Activated T-cell treated with anti-CD3 and anti-CD28 coated beads, Interleukin-2, amount 50 U/mL, for 72 hours (primary cell): ENCODE results near the gene SNX21. TPM values are rescaled to one million over a fixed set of nuclear protein-coding genes. Genes with fewer than 3 reads are reported as not detected.
"Not testable (repeated sequence)": the region's sequence is repeated elsewhere in the genome, so short reads cannot be mapped to it uniquely, and the experiment has no call there.

Experiments
- ATAC-seq, 2 donors: fragments of 150-1000 bp; cut with Tn5 transposase; replicated peaks in 1 of 2; 2 replicates each; pipeline ENCODE4 v1.10.0; 2021; ENCODE audit warnings: moderate library complexity in 2 of 2, mild to moderate bottlenecking in 1 of 2
- DNase-seq, 2 donors: peaks; one replicate each; pipeline ENCODE4 v3.0.0; 2021 to 2022; ENCODE audit warnings: mixed read lengths in 1 of 2
- H3K27ac Mint-ChIP-seq: one replicate; pipeline ENCODE4 v1.8.0; 2022; ENCODE audit warnings: mild to moderate bottlenecking, moderate library complexity, mixed read lengths
- H3K27me3 Mint-ChIP-seq: one replicate; pipeline ENCODE4 v1.8.0; 2022; ENCODE audit warnings: low read depth, mixed read lengths
- H3K36me3 Mint-ChIP-seq, 2 donors: one replicate each; pipeline ENCODE4 v1.8.0; 2022; ENCODE audit warnings: mixed read lengths in 2 of 2, mild to moderate bottlenecking in 1 of 2; ENCODE audit not compliant: insufficient read depth in 2 of 2
- H3K4me1 Mint-ChIP-seq: one replicate; pipeline ENCODE4 v1.8.0; 2022; ENCODE audit warnings: low read depth, mixed read lengths
- H3K4me3 Mint-ChIP-seq, 2 donors: one replicate each; pipeline ENCODE4 v1.8.0; 2022; ENCODE audit warnings: mild to moderate bottlenecking in 2 of 2, mixed read lengths in 2 of 2, moderate library complexity in 2 of 2
- H3K9me3 Mint-ChIP-seq, 2 donors: one replicate each; pipeline ENCODE4 v1.8.0; 2022; ENCODE audit warnings: mixed read lengths in 2 of 2
- total RNA-seq, 2 donors: library from RNA; stranded (reverse); gene quantifications; one replicate each; pipeline ENCODE4 v1.2.3, GENCODE V29; 2022

The SNX21 gene
- total RNA-seq, 2 donors from 2014 or later, result 1.8 to 2.4 TPM

DNA sequence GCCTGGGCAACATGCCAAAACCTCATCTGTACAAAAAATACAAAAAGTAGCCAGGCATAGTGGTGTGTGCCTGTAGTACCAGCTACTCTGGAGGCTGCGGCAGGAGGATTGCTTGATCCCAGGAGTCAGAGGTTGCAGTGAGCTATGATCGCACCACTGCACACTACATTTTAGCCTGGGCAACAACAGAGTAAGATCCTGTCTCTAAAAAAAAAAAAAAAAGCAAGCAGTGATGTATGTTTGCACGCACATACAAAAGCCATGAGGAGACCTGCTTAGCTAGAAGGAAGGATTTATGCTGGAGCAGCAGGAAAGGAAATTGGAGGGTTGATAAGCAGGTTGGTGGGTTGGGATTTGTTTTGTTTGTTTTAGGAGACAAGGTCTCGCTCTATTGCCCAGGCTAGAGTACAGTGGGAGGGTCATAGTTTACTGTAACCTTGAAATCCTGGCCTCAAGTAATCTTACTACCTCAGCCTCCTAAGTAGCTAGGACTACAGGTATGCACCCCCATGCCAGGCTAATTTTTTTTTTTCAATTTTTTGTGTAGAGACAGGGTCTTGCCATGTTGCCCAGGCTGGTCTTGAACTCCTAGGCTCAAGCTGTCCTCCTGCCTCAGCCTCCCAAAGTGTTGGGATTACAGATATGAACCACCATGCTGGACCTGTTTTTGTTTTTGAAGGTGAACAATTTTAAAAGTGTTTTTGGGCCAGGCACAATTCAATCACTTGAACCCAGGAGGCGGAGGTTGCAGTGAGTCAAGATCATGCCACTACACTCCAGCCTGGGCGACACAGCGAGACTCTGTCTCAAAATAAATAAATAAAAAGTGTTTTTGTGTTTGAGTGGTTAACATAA, 27.8 kb downstream of the SNX21 start:
- Mint-ChIP-seq H3K27me3 (no peaks in the 10 kb centered on the region), H3K9me3 (no peaks in the 10 kb centered on the region), H3K4me1 (peaks cover 41% of the 10 kb centered on the region), H3K27ac (no peak overlapping the region), H3K4me3 (no peak overlapping the region), H3K36me3 (peaks cover 0 to 2% of the 10 kb centered on the region in 2 donors)
- DNase-seq (no peak), ATAC-seq (no peak)

DNA sequence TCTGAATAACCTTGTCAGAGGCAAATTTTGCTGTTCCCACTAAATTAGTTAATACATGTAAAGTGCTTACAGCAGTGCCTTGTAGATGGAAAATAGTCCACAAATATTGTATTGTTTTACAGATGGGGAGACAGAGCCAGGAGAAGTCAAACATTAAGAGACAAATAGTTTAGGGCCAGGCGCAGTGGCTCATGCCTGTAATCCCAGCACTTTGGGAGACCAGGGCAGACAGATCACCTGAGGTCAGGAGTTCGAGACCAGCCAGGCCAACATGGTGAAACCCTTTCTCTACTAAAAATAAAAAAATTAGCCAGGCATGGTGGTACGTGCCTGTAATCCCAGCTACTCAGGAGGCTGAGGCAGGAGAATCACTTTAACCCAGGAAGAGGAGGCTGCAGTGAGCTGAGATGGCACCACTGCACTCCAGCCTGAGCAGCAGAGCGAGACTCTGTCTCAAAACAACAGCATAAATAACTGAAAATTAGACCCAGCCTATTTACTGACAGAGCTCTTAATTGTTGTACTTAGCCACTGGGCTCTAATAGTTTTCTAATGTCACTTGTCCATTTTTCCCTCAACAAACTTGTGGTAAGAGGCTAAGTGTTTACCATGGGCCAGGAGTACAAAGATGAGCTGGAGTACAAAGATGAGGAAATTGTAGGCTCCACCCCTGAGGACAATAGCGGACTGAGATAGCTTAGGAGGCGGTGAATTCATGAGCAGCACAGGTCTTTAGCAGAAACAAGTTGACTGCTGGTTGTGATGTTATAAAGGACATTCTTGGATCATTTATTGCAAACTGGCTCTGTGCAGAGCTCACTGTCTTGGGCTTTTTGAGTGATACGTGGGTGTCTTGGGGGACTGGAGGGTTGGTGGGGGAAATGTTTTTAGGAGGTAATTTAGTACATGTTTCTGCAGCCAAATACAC, 30.2 kb downstream of the SNX21 start:
- no peak for DNase-seq
- H3K27ac Mint-ChIP-seq, result no peak overlapping the region
- no peaks in the 10 kb centered on the region for H3K27me3 Mint-ChIP-seq

DNA sequence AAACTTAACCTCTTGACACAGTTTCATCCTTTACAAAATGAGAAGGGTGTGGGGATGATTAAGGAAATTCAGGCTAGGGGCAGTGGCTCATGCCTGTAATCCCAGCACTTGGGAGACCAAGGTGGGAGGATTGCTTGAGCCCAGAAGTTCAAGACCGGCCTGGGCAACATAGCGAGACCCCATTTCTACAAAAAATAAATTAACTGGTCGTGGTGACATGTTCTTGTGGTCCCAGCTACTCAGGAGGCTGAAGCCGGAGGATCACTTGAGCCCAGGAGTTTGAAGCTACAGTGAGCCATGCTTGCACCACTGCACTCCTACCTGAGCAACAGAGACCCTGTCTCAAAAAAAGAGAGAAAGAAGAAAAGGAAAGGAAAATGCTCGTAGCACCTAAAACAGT, 32.9 kb downstream of the SNX21 start:
- Mint-ChIP-seq H3K27me3 (no peaks in the 10 kb centered on the region), H3K4me3 (no peak overlapping the region), H3K4me1 (no peaks in the 10 kb centered on the region), H3K27ac (no peak overlapping the region), H3K36me3 (no peaks in the 10 kb centered on the region), H3K9me3 (no peaks in the 10 kb centered on the region)
- ATAC-seq (no peak), DNase-seq (no peak)

More for the DNA sequence above, 30.2 kb downstream of the SNX21 start:
- Mint-ChIP-seq H3K4me3 (no peak overlapping the region), H3K4me1 (peaks cover 24% of the 10 kb centered on the region), H3K9me3 (no peaks in the 10 kb centered on the region), H3K36me3 (peaks cover 0 to 2% of the 10 kb centered on the region in 2 donors)
- ATAC-seq, result no peak

DNA sequence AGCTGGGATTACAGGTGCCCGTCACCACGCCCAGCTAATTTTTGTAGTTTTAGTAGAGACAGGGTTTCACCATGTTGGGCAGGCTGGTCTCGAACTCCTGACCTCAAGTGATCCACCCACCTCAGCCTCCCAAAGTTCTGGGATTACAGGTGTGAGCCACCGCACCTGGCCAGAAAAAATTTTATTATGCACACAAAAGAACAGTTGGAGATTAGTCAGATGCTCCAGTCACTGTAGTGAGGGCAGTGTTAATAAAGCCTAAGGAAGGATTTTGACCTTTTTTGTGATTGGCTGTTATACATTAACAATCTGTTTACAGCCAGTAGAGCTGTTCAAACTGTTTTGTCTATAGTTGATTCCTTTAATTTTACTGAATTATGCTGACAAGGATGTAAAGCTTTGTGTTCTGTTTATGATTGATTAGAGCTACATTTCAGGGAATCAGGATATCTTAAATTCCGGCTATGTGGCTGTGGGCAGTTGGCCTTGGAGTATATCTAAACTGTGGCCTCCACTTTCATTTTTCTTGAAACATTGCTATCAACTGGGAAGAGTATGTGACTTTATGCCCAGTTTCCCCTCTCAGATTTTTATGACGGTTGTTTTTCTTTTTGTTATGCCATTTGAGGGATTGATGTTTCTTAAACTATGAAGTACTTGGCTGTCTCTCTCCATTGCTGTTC, 33.7 kb downstream of the SNX21 start:
- DNase-seq (no peak), ATAC-seq (no peak)
- Mint-ChIP-seq H3K27me3 (no peaks in the 10 kb centered on the region), H3K27ac (no peak overlapping the region), H3K4me3 (no peak overlapping the region), H3K36me3 (peaks cover 0 to under 1% of the 10 kb centered on the region in 2 donors), H3K4me1 (no peaks in the 10 kb centered on the region), H3K9me3 (no peaks in the 10 kb centered on the region)

DNA sequence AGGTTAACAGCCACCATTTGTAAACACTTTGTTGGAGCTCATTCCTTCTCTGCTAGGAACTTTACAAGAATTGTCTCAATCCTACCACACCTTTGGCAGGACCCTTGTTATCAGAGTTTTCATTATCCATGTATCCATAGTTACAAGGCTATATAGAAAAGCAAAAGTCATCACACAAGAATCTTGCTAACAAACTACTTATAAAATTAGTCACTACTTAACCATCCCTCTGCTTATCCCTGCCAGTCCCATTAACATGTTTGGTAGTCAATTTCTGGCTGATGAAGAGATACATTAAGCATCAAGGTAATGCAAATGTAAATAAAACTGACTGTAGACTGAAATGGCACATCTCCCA, 34.2 kb downstream of the SNX21 start:
- Mint-ChIP-seq H3K27ac (no peak overlapping the region), H3K36me3 (peaks cover 0 to 2% of the 10 kb centered on the region in 2 donors), H3K27me3 (no peaks in the 10 kb centered on the region), H3K4me3 (no peak overlapping the region), H3K4me1 (no peaks in the 10 kb centered on the region), H3K9me3 (no peaks in the 10 kb centered on the region)
- DNase-seq (no peak), ATAC-seq (no peak)

DNA sequence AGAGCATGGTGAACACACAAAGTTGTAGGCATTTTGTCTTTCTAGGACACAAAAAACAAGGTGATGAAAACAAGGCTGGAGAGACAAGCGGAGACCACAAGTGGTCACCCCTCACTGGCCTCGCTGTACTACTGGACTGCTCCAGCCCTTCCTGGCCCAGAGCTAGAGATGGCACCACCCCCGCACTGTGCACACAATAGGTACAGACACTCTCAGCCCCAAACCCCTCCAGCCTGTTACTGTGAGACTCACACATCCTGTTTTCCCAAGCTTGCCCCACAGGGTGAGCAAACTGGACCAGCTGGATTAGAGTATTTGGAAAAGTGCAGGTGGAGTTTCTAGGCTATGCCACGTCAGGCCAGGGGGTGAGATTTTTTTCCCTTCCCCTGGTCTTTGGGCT, 39.0 kb downstream of the SNX21 start:
- H3K27me3 Mint-ChIP-seq, result no peaks in the 10 kb centered on the region
- no peaks in the 10 kb centered on the region for H3K9me3 Mint-ChIP-seq
- ATAC-seq (no peak), DNase-seq (no peak)
- no peaks in the 10 kb centered on the region for H3K4me1 Mint-ChIP-seq
- no peak overlapping the region for H3K27ac Mint-ChIP-seq
- no peak overlapping the region for H3K4me3 Mint-ChIP-seq
- peaks cover 0 to 2% of the 10 kb centered on the region in 2 donors for H3K36me3 Mint-ChIP-seq

DNA sequence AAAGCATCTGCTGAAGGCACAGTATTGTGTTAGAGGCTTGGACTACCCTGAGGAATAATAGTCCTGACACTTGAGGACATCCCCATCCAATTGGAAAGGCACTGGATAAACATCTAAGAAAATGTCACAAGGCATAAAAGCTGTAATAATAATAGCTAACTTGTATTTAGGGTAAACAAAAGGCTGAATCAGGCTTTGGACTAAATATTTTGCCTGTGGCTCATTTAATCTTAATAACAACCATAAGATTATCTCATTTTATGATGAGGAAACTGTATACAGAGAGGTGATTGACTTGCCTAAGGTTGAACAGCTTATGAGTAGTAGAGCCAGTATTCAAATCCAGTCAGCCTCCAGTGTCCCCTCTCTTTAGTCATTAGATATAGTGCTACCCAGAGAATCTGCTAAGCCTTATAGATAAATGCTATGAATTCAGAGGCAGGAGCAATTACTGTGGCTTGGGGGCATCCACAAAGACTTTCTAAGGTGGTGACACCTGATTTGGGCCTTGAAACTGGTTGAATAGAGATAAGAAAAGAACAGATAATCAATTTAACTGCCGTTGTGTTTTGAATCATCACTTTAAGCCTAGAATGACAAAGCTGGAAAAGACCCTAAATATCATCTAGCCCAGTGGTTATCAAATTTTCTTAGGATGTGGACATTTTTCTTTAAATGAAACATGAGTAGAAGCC, 40.0 kb downstream of the SNX21 start:
- Mint-ChIP-seq H3K9me3 (no peaks in the 10 kb centered on the region), H3K4me3 (no peak overlapping the region), H3K27me3 (no peaks in the 10 kb centered on the region), H3K27ac (no peak overlapping the region), H3K4me1 (no peaks in the 10 kb centered on the region), H3K36me3 (peaks cover 0 to 2% of the 10 kb centered on the region in 2 donors)
- ATAC-seq (no peak), DNase-seq (no peak)

DNA sequence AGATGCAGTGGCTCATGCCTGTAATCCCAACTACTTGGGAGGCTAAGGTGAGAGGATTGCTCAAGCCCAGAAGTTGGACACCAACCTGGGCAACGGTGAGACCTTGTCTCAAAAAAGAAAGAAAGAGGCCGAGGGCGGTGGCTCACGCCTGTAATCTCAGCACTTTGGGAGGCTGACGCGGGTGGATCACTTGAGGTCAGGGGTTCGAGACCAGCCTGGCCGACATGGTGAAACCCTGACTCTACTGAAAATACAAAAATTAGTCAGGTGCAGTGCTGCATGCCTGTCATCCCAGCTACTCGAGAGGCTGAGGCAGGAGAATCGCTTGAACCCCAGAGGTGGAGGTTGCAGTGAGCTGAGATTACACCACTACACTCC, 40.5 kb downstream of the SNX21 start:
- H3K4me3 Mint-ChIP-seq, DNase-seq, H3K27ac Mint-ChIP-seq, H3K9me3 Mint-ChIP-seq, ATAC-seq, H3K36me3 Mint-ChIP-seq, H3K27me3 Mint-ChIP-seq, H3K4me1 Mint-ChIP-seq: not testable (repeated sequence)

DNA sequence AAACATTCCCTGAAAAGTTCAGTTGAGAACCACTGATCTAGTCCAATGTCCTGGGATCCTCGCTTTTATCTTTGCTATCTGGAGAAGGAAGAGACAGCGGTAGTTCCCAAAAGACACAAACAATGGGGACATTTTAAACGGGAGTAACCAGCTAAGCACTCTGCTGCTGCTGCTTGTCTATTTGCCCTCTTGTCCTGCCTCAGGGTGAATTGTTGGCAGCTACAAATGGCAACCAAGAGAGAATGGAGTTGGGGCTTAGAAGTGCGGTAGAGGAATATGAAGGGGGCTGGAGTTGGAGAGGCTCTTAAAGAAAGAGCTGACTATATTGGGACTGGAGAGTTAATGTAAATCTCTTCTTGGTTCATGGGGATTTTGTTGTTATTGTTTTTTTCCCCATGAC, 41.0 kb downstream of the SNX21 start:
- H3K27ac Mint-ChIP-seq, result no peak overlapping the region
- no peaks in the 10 kb centered on the region for H3K4me1 Mint-ChIP-seq
- H3K36me3 Mint-ChIP-seq, result peaks cover 0 to 2% of the 10 kb centered on the region in 2 donors
- no peak for ATAC-seq
- DNase-seq, result no peak
- H3K9me3 Mint-ChIP-seq, result no peaks in the 10 kb centered on the region
- no peaks in the 10 kb centered on the region for H3K27me3 Mint-ChIP-seq
- H3K4me3 Mint-ChIP-seq, result no peak overlapping the region

DNA sequence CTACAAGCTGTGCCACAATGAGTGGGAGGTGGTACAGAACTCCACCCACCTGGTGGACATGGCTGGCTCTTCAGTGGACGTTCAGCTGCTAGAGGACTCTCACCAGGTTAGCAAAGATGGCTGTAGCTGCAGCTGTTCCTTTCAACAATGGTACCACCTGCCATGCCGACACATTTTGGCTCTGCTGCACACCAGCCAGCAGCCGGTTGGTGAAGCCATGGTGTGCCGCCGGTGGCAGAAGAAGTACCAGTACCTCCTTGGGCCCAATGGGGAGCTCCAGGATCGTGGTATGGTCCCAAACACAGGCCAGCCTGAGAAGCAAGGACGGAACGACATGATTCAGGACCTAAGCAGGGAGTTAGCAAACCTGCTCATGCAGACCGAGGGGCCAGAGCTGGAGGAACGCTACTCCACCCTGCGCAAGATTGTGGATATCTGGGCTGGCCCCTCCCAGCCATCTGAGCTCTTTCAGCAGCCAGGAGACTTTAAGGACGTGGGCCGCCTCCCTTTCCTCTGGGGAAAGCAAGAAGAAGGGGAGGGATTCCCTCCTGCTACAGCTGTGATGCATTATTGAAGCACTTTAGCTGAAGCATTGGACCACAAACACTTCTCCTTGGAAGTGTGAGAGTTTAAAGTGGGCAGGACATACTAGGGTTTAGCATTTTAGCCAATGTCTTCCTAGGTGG, 44.6 kb downstream of the SNX21 start:
- H3K4me1 Mint-ChIP-seq, result peaks cover 25% of the 10 kb centered on the region
- no peaks in the 10 kb centered on the region for H3K9me3 Mint-ChIP-seq
- H3K27ac Mint-ChIP-seq, result no peak overlapping the region
- DNase-seq (no peak), ATAC-seq (no peak)
- H3K27me3 Mint-ChIP-seq, result no peaks in the 10 kb centered on the region
- peaks cover 0 to 2% of the 10 kb centered on the region in 2 donors for H3K36me3 Mint-ChIP-seq
- H3K4me3 Mint-ChIP-seq, result no peak overlapping the region

DNA sequence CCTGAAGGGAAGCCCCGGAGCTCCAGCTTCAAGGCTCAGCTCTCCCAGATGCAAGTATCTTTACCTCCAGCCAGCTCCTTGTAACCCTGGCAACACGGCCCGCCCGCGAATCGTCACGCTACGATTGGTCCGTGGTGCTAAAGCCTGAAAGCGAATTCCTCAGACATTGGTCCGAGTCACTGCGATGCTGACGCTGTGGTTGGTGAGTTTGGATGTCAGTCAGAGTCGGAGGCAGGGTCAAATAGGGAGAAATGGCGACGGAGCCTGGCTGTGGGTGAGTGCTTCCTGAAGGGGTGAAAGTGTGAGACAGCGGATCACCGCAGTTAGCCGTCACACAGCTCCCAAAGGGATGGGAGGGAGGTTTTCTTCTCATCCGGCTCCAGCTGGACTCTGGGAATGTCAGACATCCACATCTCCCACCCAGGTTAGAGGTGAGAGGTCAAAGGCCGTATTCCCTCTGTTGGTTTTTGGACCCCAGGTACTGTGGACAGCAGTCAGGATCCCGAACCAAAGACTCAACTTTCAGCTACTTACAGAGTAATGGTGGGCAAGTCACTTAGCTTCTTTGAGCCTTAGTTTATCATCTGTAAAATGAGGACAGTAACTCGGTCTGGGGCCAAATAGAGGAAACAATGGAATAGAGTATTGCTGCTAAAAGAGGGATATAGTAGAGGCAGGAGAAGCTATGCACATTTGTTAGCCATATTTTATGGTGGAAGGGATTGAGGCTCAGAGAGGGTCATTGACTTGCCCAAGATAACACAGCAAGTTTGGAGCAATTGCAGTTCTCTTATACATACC, 47.6 kb downstream of the SNX21 start, which contains the start of gene ZSWIM1:
Gene ZSWIM1 (plus strand): TSS at position 240 of the 801 bp plus-strand sequence. CDS start 1,366 bp downstream, outside the sequence.
- ATAC-seq (peak; percentile 94 to 97), DNase-seq (peak; percentile 97 to 99)
- H3K27me3 Mint-ChIP-seq, result no peaks in the 10 kb centered on the region
- peak within 1 kb of the TSS; percentile 80 for H3K27ac Mint-ChIP-seq
- no peaks in the 10 kb centered on the region for H3K9me3 Mint-ChIP-seq
- peaks cover 49% of the 10 kb centered on the region for H3K4me1 Mint-ChIP-seq
- peaks cover 2 to 5% of the 10 kb centered on the region in 2 donors for H3K36me3 Mint-ChIP-seq
- peak within 1 kb of the TSS; percentile 84 to 85 for H3K4me3 Mint-ChIP-seq
